ENCODE data around the gene MYO10.

Gene MYO10

DNA sequence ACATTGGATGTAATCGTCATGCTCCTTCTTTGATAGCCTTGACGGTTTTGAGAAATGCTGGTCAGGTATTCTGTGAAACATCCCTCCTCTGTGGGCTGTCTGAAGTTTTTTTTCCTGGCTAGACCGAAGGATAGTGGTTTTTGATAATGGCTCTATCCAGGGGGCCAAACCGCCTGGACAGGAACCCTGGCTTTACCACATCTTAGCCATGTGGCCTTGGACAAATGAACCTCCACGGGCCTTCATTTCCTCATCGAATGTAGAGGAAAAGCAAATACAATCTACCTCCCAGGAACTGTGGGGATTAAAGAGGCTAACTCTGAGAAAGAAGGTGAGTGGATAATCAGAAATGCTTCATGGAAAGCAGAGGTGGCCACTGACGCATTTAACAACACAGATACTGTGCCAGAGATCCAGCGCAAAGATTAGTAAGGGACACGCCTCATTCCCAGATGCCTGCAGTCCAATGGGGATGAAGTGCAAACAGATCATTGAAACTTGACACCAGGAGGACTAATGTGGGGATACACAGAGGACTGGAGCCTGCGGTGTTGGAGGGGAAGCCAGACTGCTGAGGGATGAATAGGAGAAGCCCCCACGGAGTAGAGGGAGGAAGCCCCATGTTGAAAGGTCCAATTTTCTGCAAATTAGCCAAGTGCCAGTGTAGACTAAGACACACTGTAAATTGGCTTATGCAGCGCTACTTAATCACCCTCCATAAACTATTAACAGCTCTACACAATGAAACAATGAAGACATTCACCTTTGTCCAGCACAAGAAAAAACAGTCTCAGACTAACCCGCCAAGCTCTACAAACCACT lies 41.6 kb downstream of the MYO10 start:
- ATAC-seq, result no peak
- no peaks in the 10 kb centered on the region for H3K4me1 Mint-ChIP-seq
- no peak overlapping the region for H3K27ac Mint-ChIP-seq
- no peaks in the 10 kb centered on the region for H3K9me3 Mint-ChIP-seq
- no peaks in the 10 kb centered on the region for H3K36me3 Mint-ChIP-seq (ENCODE audit: low read depth)
- no peaks in the 10 kb centered on the region for H3K27me3 Mint-ChIP-seq
- H3K4me3 Mint-ChIP-seq, result no peak overlapping the region
- no peak for DNase-seq

DNA sequence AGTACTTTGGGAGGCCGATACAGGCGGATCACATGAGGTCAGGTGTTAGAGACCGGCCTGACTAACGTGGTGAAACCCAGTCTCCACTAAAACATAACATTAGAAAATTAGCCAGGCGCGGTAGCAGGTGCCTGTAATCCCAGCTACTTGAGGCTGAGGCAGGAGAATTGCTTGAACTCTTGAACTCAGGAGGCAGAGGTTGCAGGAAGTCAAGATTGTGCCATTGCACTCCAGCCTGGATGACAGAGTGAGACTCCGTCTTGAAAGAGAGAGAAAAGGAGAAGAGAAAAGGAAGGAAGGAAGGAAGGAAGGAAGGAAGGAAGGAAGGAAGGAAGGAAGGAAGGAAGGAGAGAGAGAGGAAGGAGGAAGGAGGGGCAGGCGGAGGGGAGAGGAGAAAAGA lies 45.1 kb downstream of the MYO10 start:
- DNase-seq, result no peak
- Mint-ChIP-seq H3K9me3 (no peaks in the 10 kb centered on the region), H3K36me3 (ENCODE audit: low read depth) (no peaks in the 10 kb centered on the region), H3K27me3 (peaks cover 3% of the 10 kb centered on the region), H3K27ac (no peak overlapping the region), H3K4me3 (no peak overlapping the region), H3K4me1 (no peaks in the 10 kb centered on the region)
- no peak for ATAC-seq

DNA sequence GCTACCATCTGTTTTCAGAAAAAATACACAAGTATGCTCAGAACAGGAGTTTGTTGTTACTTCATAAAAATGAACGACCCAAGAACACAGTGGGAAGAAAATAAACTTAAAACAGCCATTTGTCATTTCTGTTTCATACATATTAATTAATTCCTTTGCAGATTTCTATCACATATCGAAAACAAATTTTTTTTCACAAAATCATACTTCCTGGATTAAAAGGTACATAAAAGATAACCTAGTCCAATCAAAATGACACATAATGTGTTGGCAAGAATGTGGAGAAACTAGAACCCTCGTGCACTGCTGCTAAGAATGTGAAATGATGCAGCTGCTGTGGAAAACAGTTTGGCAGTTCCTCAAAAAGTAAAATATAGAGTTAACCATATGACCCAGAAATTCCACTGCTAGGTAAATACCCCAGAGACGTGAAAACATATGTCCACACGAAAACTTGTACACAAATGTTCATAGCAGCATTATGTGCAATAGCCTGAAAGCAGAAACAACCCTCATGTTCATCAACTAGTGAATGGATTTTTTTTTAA lies 46.0 kb downstream of the MYO10 start:
- no peak overlapping the region for H3K27ac Mint-ChIP-seq
- no peak for DNase-seq
- H3K36me3 Mint-ChIP-seq (ENCODE audit: low read depth), result no peaks in the 10 kb centered on the region

DNA sequence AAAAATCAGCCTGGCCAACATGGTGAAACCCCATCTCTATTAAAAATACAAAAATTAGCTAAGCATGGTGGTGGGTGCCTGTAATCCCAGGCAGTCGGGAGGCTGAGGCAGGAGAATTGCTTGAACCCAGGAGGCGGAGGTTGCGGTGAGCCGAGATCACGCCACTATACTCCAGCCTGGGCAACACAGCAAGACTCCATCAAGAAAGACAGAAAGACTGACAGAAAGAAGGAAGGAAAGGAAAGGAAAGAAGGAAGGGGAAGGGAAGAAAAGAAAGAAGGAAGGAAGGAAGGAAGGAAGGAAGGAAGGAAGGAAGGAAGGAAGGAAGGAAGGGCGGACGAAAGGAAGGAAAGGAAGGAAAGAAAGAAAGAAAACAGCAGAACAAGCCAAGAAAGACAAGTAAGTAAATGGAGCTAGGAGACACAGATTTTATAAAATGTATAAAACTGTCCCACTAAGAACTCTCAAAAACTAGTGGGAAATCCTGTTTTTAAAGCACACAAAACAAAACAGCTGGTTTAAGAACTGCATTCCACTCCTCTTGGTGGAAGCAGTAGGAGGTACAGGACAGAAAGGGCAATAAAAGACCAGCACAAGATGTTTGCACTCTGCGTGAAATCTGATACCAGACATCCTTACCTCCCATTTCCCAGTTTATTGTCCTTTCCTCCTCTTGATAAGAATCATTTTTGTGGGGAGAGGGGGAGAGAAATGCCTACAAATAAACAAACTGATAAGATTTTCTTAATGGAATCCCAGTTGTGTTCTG lies 46.7 kb downstream of the MYO10 start:
- ATAC-seq (no peak), DNase-seq (no peak)
- Mint-ChIP-seq H3K36me3 (ENCODE audit: low read depth) (no peaks in the 10 kb centered on the region), H3K9me3 (no peaks in the 10 kb centered on the region), H3K27ac (no peak overlapping the region), H3K27me3 (peaks cover 3% of the 10 kb centered on the region), H3K4me3 (no peak overlapping the region), H3K4me1 (no peaks in the 10 kb centered on the region)

More for the DNA sequence above, 46.0 kb downstream of the MYO10 start:
- H3K9me3 Mint-ChIP-seq, result no peaks in the 10 kb centered on the region
- H3K4me1 Mint-ChIP-seq, result no peaks in the 10 kb centered on the region
- no peak overlapping the region for H3K4me3 Mint-ChIP-seq
- ATAC-seq, result no peak
- H3K27me3 Mint-ChIP-seq, result peaks cover 3% of the 10 kb centered on the region

DNA sequence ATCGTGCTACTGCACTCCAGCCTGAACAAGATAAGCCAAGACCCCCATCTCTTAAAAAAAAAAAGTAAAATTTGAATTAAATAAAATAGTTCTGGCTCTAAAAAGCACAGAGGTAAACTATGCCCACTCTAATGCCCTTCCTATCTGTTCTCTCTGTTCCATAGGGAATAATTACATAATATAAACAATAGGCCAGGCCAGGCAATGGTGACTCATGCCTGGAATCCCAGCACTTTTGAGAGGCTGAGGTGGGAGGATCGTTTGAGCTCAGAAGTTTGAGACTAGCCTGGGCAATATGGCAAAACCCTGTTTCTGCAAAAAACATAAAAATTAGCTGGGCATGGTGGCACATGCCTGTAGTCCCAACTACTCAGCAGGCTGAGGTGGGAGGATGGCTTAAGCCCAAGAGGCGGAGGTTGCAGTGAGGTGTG lies 47.4 kb downstream of the MYO10 start:
- Mint-ChIP-seq H3K9me3 (no peaks in the 10 kb centered on the region), H3K36me3 (ENCODE audit: low read depth) (no peaks in the 10 kb centered on the region), H3K4me1 (no peaks in the 10 kb centered on the region), H3K27ac (no peak overlapping the region), H3K4me3 (no peak overlapping the region), H3K27me3 (peaks cover 3% of the 10 kb centered on the region)
- DNase-seq (no peak), ATAC-seq (no peak)

DNA sequence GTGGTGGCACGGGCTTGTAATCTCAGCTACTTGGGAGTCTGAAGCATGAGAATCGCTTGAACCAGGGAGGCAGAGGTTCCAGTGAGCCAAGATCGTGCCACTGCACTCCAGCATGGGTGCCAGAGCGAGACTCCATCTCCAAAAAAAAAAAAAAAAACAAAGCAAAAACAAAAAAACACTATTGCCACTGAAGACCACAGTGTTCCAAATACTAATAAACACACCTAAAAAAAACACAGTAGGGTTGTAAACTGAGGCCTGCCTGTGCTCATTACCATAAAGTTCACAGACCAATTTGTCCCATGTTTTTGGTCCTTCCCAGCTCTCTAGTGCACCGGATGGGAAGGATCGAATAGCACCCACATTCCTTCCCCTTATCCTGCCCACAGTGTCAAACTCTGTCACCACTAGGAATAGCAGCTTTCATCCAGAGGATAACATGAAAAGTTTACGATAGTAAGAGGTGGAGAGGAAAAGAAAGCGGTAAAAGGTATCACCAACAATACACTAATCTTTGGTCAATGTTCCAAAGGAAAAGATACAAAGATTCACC lies 49.2 kb downstream of the MYO10 start:
- Mint-ChIP-seq H3K27me3 (peaks cover 3% of the 10 kb centered on the region), H3K4me3 (no peak overlapping the region), H3K4me1 (no peaks in the 10 kb centered on the region), H3K9me3 (no peaks in the 10 kb centered on the region), H3K27ac (no peak overlapping the region), H3K36me3 (ENCODE audit: low read depth) (no peaks in the 10 kb centered on the region)
- no peak for DNase-seq
- no peak for ATAC-seq

DNA sequence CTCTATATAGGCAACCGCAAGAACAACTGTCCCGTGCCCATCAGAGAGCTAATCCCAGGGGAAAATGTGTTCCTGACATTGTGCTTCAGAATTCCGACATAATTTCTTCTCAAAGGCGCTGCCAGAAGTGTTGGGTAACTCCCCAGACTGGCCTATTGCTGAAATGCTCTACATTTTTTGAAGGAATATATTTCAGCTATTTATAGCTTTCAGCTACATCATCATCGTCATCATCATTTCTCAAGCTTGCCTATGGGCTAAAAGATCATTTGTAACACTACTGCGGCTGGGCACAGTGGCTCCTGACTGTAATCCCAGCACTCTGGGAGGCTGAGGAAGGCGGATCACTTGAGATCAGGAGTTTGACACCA lies 49.7 kb downstream of the MYO10 start:
- Mint-ChIP-seq H3K27me3 (peaks cover 3% of the 10 kb centered on the region), H3K4me3 (no peak overlapping the region), H3K36me3 (ENCODE audit: low read depth) (no peaks in the 10 kb centered on the region), H3K27ac (no peak overlapping the region), H3K9me3 (no peaks in the 10 kb centered on the region), H3K4me1 (no peaks in the 10 kb centered on the region)
- ATAC-seq (no peak), DNase-seq (no peak)

DNA sequence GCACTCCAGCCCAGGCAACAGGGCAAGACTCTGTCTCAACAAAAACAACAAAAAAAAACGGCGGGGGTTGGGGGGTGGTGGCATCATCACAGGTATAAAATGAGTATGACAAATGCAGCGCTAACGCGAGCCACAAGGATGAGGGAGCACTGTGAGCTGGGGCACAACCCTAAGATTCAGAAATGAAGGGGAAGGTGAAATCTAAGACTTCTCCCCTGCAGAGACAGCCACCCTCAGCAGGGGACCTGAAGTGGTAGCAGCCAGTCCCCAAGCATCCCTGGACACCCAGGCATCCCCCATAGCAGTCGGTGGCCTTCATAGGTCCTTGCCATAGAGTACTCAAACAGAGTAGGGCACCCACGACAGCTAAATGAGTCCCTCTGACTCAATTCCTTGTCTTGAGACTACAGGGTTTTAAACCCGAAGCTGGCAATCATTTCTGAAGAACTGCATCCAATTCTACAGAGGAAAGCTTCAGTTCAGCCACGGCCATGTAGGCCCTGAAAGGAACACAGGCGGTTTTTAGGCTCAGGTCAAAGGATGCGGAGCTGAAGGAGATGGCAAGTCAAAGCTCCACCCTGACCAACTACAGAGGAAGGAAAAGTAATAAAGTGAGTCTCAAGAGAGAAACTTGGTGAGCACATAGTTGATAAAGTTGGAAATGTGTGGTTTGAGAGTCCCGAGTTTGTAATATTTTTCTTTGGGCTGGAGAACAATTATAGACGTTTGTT lies 50.3 kb downstream of the MYO10 start:
- DNase-seq, result no peak
- no peaks in the 10 kb centered on the region for H3K9me3 Mint-ChIP-seq
- no peak for ATAC-seq

DNA sequence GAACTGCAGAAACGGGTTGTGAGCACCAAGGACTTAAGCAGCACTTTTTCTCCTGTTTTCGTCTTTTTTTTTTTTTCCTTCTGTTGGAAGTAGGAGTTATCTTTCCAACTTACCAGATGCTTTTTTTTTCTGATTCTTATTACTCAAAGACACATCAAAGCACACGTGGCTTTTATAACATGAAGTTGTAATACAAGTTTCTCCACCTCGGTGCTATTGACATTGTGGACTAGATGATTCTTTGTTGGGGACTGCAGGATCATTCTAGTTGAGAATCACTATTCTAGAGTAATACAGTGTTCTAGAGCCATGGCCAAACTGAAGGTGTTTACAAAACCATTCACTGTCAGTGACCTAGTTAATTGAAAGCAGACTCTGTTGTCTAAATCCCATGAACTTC lies 51.5 kb downstream of the MYO10 start:
- no peaks in the 10 kb centered on the region for H3K4me1 Mint-ChIP-seq
- no peaks in the 10 kb centered on the region for H3K36me3 Mint-ChIP-seq (ENCODE audit: low read depth)
- no peak overlapping the region for H3K27ac Mint-ChIP-seq
- DNase-seq (no peak), ATAC-seq (no peak)
- peaks cover 3% of the 10 kb centered on the region for H3K27me3 Mint-ChIP-seq
- H3K4me3 Mint-ChIP-seq, result no peak overlapping the region
- no peaks in the 10 kb centered on the region for H3K9me3 Mint-ChIP-seq

More for the DNA sequence above, 50.3 kb downstream of the MYO10 start:
- Mint-ChIP-seq H3K27me3 (peaks cover 3% of the 10 kb centered on the region), H3K4me1 (no peaks in the 10 kb centered on the region), H3K4me3 (no peak overlapping the region), H3K36me3 (ENCODE audit: low read depth) (no peaks in the 10 kb centered on the region), H3K27ac (no peak overlapping the region)

DNA sequence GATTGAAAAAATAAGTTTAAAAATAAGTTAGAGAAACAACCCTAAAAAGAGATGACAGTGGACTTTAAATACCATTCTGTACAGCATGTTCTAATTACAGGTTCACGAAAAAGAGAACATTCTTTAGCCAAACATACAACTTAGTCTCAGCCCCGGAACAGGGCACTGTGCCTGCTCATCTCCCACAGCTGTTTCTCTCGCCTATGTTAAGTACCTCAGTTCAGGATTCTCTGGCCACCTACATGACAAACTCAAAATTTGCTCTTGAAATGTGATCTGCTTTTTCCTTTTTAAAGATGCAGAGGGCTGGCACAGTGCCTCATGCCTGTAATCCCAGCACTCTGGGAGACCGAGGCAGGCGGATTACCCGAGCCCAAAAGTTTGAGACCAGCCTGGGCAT lies 52.3 kb downstream of the MYO10 start:
- no peak for ATAC-seq
- Mint-ChIP-seq H3K27ac (no peak overlapping the region), H3K9me3 (no peaks in the 10 kb centered on the region), H3K4me1 (no peaks in the 10 kb centered on the region), H3K27me3 (peaks cover 3% of the 10 kb centered on the region), H3K36me3 (ENCODE audit: low read depth) (no peaks in the 10 kb centered on the region), H3K4me3 (no peak overlapping the region)
- no peak for DNase-seq

DNA sequence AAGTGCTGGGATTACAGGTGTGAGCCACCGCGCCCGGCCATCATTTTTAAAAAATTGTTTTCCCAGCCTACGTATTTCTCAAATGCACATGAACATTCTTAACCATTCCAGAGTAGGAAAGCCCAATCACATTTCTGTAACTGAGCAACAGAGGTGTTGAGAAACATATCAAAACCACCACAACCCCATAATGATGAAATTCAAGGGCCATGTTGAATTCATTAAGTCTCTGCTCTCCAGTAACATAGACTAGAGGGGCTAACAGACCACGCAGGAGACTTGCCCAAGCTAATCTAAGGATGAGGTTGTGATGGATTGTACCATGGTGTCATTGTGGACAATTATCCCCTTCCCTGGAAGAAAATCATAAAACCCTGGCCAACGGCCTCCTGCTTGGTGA lies 52.9 kb downstream of the MYO10 start:
- Mint-ChIP-seq H3K4me3 (no peak overlapping the region), H3K36me3 (ENCODE audit: low read depth) (no peaks in the 10 kb centered on the region), H3K27me3 (peaks cover 3% of the 10 kb centered on the region), H3K9me3 (no peaks in the 10 kb centered on the region), H3K27ac (no peak overlapping the region), H3K4me1 (no peaks in the 10 kb centered on the region)
- ATAC-seq (no peak), DNase-seq (no peak)

DNA sequence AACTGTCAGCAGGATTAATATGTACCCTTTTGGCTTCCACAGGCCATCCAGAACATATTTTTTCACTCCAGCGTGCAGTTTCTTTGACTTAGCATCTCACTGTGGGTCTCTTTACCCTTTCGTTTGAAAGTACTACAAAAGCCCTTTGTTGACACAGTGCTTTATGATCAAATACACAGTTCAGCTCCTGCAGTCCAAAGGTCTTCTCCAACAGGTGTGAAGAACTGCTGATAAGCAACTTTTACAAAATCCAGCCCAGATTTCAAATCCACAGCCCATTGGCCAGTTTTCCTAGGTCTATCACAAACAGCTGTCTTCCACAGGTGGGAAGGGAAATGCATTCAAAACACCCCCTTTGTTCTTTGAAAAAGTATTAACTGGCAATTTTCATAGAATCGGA lies 54.8 kb downstream of the MYO10 start:
- Mint-ChIP-seq H3K9me3 (no peaks in the 10 kb centered on the region), H3K27ac (no peak overlapping the region), H3K4me3 (no peak overlapping the region), H3K4me1 (no peaks in the 10 kb centered on the region), H3K36me3 (ENCODE audit: low read depth) (no peaks in the 10 kb centered on the region), H3K27me3 (no peaks in the 10 kb centered on the region)
- DNase-seq (no peak), ATAC-seq (no peak)

DNA sequence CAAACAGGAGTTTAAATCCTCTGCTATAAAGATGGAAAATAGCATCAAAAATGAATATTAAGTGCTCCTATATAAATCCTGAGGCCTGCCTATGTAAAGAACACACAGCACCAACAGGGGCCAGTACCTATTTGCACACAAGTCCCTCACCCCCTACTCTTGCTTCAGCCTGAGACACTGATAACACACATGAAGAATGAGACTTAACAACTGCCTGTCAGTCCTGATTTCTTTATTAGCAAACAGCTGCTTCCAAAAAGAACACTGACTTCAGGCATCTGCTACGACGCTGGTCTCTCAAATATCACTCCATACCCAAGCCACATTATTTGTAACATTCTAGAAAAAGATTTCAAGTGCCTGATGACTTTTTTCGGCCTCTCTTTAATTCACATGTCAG lies 55.5 kb downstream of the MYO10 start:
- ATAC-seq (no peak), DNase-seq (no peak)
- Mint-ChIP-seq H3K9me3 (no peaks in the 10 kb centered on the region), H3K4me1 (no peaks in the 10 kb centered on the region), H3K27me3 (no peaks in the 10 kb centered on the region), H3K4me3 (no peak overlapping the region), H3K27ac (no peak overlapping the region), H3K36me3 (ENCODE audit: low read depth) (no peaks in the 10 kb centered on the region)

DNA sequence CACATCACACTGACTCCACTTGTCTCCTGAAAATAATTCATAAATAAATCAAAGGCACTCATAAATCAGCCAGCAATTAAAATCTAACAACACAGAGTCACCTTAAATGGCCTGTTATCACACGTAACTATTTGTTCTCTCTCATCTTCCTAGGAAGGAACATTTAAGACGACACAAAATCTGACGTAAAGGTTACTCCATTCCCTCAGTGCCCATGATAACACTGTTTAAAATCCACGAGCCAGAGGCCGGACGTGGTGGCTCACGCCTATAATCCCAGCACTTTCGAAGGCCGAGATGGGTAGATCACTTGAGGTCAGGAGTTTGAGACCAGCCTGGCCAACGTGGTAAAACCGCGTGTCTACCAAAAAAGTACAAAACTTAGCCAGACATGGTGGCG lies 56.4 kb downstream of the MYO10 start:
- no peaks in the 10 kb centered on the region for H3K4me1 Mint-ChIP-seq
- H3K27ac Mint-ChIP-seq, result no peak overlapping the region
- H3K9me3 Mint-ChIP-seq, result no peaks in the 10 kb centered on the region
- no peak for DNase-seq
- H3K4me3 Mint-ChIP-seq, result no peak overlapping the region
- ATAC-seq, result no peak
- H3K27me3 Mint-ChIP-seq, result no peaks in the 10 kb centered on the region
- no peaks in the 10 kb centered on the region for H3K36me3 Mint-ChIP-seq (ENCODE audit: low read depth)

Measured in activated naive CD8-positive, alpha-beta T cell treated with anti-CD3 and anti-CD28 coated beads, Interleukin-2, amount 50 U/mL, for 24 hours (primary cell).